Stimulated activated CD8-positive, alpha-beta memory T cell treated with anti-CD3 and anti-CD28 coated beads, Interleukin-15, amount 100 ng/mL, for 1 hour (primary cell): ENCODE data around the gene MYO7B.
"Not testable (repeated sequence)": the region's sequence is repeated elsewhere in the genome, so short reads cannot be mapped to it uniquely, and the experiment has no call there.

ENCODE experiments used
- DNase-seq: peaks from one replicate; pipeline ENCODE4 v3.0.0-alpha.2; 2020; ENCODE audit warnings: low read depth

Gene MYO7B

GRCh38 chr2:127552846-127553245, 17.4 kb downstream of the MYO7B start:
- no peak for DNase-seq

GRCh38 chr2:127558911-127559310, 23.4 kb downstream of the MYO7B start:
- no peak for DNase-seq

- DNase-seq, result no peak
Observed at GRCh38 chr2:127559454-127559853, 24.0 kb downstream of the MYO7B start.

GRCh38 chr2:127560201-127560930, 24.9 kb downstream of the MYO7B start:
- DNase-seq, result no peak

GRCh38 chr2:127560931-127561280, 25.4 kb downstream of the MYO7B start:
- DNase-seq, result no peak

GRCh38 chr2:127561371-127561770, 25.9 kb downstream of the MYO7B start:
- no peak for DNase-seq

- no peak for DNase-seq
Observed at GRCh38 chr2:127562936-127563335, 27.5 kb downstream of the MYO7B start.

GRCh38 chr2:127563458-127564428, 28.3 kb downstream of the MYO7B start:
- no peak for DNase-seq

- no peak for DNase-seq
Observed at GRCh38 chr2:127564429-127565260, 29.2 kb downstream of the MYO7B start.

GRCh38 chr2:127565261-127566138, 30.0 kb downstream of the MYO7B start:
- no peak for DNase-seq

GRCh38 chr2:127566139-127566417, 30.6 kb downstream of the MYO7B start:
- DNase-seq, result no peak

- no peak for DNase-seq
Observed at GRCh38 chr2:127566576-127566975, 31.1 kb downstream of the MYO7B start.

- no peak for DNase-seq
Observed at GRCh38 chr2:127567351-127567854, 31.9 kb downstream of the MYO7B start.

GRCh38 chr2:127568128-127568527, 32.6 kb downstream of the MYO7B start:
- no peak for DNase-seq

GRCh38 chr2:127569666-127570065, 34.2 kb downstream of the MYO7B start:
- no peak for DNase-seq

- DNase-seq, result no peak
Observed at GRCh38 chr2:127570282-127571250, 35.1 kb downstream of the MYO7B start.

- not testable (repeated sequence) for DNase-seq
Observed at GRCh38 chr2:127572352-127572751, 36.9 kb downstream of the MYO7B start.

- no peak for DNase-seq
Observed at GRCh38 chr2:127572841-127573240, 37.4 kb downstream of the MYO7B start.

GRCh38 chr2:127573298-127573697, 37.8 kb downstream of the MYO7B start:
- no peak for DNase-seq

GRCh38 chr2:127573771-127574170, 38.3 kb downstream of the MYO7B start:
- no peak for DNase-seq
